SKM-1 treated with dmso at 0.1 percent for 144 hours (cell line): ENCODE results near the gene ZCCHC7.

Experiments used
- DNase-seq: peaks from one replicate; lab custom pipeline; 2025; ENCODE audit not compliant: unreplicated experiment; lab: John Stamatoyannopoulos, UW

Gene ZCCHC7

GRCh38 chr9:37332578-37332977 lies 212.2 kb downstream of the ZCCHC7 start:
- no peak for DNase-seq

GRCh38 chr9:37333288-37333687 lies 212.9 kb downstream of the ZCCHC7 start:
- DNase-seq = no peak

- DNase-seq = no peak
Observed at GRCh38 chr9:37335238-37335637, 214.9 kb downstream of the ZCCHC7 start.

- DNase-seq = no peak
Observed at GRCh38 chr9:37336150-37336549, 215.8 kb downstream of the ZCCHC7 start.

GRCh38 chr9:37337301-37337890 lies 217.0 kb downstream of the ZCCHC7 start:
- DNase-seq = no peak

GRCh38 chr9:37338218-37338617 lies 217.8 kb downstream of the ZCCHC7 start:
- DNase-seq = no peak

GRCh38 chr9:37339923-37340322 lies 219.5 kb downstream of the ZCCHC7 start:
- no peak for DNase-seq

GRCh38 chr9:37340961-37341360 lies 220.6 kb downstream of the ZCCHC7 start:
- DNase-seq = no peak

- no peak for DNase-seq
Observed at GRCh38 chr9:37341704-37342103, 221.3 kb downstream of the ZCCHC7 start.

GRCh38 chr9:37342493-37342892 lies 222.1 kb downstream of the ZCCHC7 start:
- no peak for DNase-seq

GRCh38 chr9:37342895-37343294 lies 222.5 kb downstream of the ZCCHC7 start:
- no peak for DNase-seq

- DNase-seq = no peak
Observed at GRCh38 chr9:37343724-37344123, 223.3 kb downstream of the ZCCHC7 start.

- no peak for DNase-seq
Observed at GRCh38 chr9:37345038-37345437, 224.7 kb downstream of the ZCCHC7 start.

- DNase-seq = no peak
Observed at GRCh38 chr9:37348917-37349316, 228.5 kb downstream of the ZCCHC7 start.

- no peak for DNase-seq
Observed at GRCh38 chr9:37350486-37351190, 230.3 kb downstream of the ZCCHC7 start.

- DNase-seq = no peak
Observed at GRCh38 chr9:37353791-37354190, 233.4 kb downstream of the ZCCHC7 start.

GRCh38 chr9:37362430-37362829 lies 242.1 kb downstream of the ZCCHC7 start:
- DNase-seq = no peak

GRCh38 chr9:37363124-37363523 lies 242.8 kb downstream of the ZCCHC7 start:
- DNase-seq = no peak

- DNase-seq = no peak
Observed at GRCh38 chr9:37364136-37364535, 243.8 kb downstream of the ZCCHC7 start.

- DNase-seq = no peak
Observed at GRCh38 chr9:37364751-37365360, 244.5 kb downstream of the ZCCHC7 start.

- DNase-seq = no peak
Observed at GRCh38 chr9:37369671-37370070, 249.3 kb downstream of the ZCCHC7 start.

- DNase-seq = no peak
Observed at GRCh38 chr9:37370282-37370681, 249.9 kb downstream of the ZCCHC7 start.
